Keratinocyte (primary cell): ENCODE results near the gene LAPTM5. TPM values are rescaled to one million over a fixed set of nuclear protein-coding genes. Genes with fewer than 3 reads are reported as not detected.
A peak's percentile ranks its signal among the peaks of the same experiment; 100 is the strongest.

ENCODE experiments used
- DNase-seq: peaks from one replicate; pipeline ENCODE4 v3.0.0-alpha.2; 2011; ENCODE audit warnings: low read depth, missing footprints, low spot score
- FAIRE-seq: peaks from 2 replicates; lab custom pipeline; 2011; peaks lifted over from hg19 to GRCh38; lab: Jason Lieb, UNC
- H2AFZ ChIP-seq: 2 replicates; pipeline ENCODE4 v1.6.0; 2012; ENCODE audit warnings: low read length, control low read depth, inconsistent platforms; ENCODE audit not compliant: control insufficient read depth
- H3K27ac ChIP-seq: 2 replicates; pipeline ENCODE4 v1.5.1; 2011; ENCODE audit warnings: low read length; ENCODE audit not compliant: control insufficient read depth, insufficient read depth
- H3K27me3 ChIP-seq: 3 replicates; pipeline ENCODE4 v1.6.0; 2011; ENCODE audit warnings: low read length; ENCODE audit not compliant: control insufficient read depth, insufficient read depth; ENCODE audit errors: extremely low read depth
- H3K36me3 ChIP-seq, 2 experiments: 2 replicates in 1 of 2; 3 replicates in 1 of 2; pipeline ENCODE4 v1.5.1; 2011; ENCODE audit warnings: low read length in 2 of 2, mild to moderate bottlenecking in 1 of 2; ENCODE audit not compliant: control insufficient read depth in 2 of 2, insufficient read depth in 2 of 2; ENCODE audit errors: extremely low read depth in 1 of 2
- H3K4me1 ChIP-seq: 3 replicates; pipeline ENCODE4 v1.5.1; 2011; ENCODE audit warnings: low read length; ENCODE audit not compliant: control insufficient read depth, insufficient read depth; ENCODE audit errors: extremely low read depth
- H3K4me2 ChIP-seq: 3 replicates; pipeline ENCODE4 v1.6.0; 2011; ENCODE audit warnings: low read depth, low read length; ENCODE audit not compliant: control insufficient read depth, insufficient read depth; ENCODE audit errors: extremely low read depth
- H3K4me3 ChIP-seq, 3 experiments: fragments of 200-600 bp in 1 of 3; sonication (generic) in 1 of 3; 2 replicates in 2 of 3; 3 replicates in 1 of 3; pipeline ENCODE4 v1.5.1; 2011 to 2016; ENCODE audit warnings: low read length in 3 of 3, mild to moderate bottlenecking in 3 of 3, control low read depth in 2 of 3, inconsistent platforms in 1 of 3, low read depth in 1 of 3, mixed read lengths in 1 of 3, mixed run types in 1 of 3, moderate library complexity in 1 of 3; ENCODE audit not compliant: control insufficient read depth in 2 of 3, insufficient read depth in 2 of 3; ENCODE audit errors: extremely low read depth in 1 of 3
- H3K79me2 ChIP-seq: 2 replicates; pipeline ENCODE4 v1.6.0; 2012; ENCODE audit warnings: low read length; ENCODE audit not compliant: control insufficient read depth, insufficient read depth
- H3K9ac ChIP-seq: 3 replicates; pipeline ENCODE4 v1.6.0; 2011; ENCODE audit warnings: low read length; ENCODE audit not compliant: control insufficient read depth, insufficient read depth; ENCODE audit errors: extremely low read depth
- H3K9me1 ChIP-seq: 3 replicates; pipeline ENCODE4 v1.6.0; 2011; ENCODE audit warnings: low read length; ENCODE audit not compliant: control insufficient read depth, insufficient read depth; ENCODE audit errors: extremely low read depth
- H3K9me3 ChIP-seq: 2 replicates; pipeline ENCODE4 v1.5.1; 2012; ENCODE audit warnings: low read depth, low read length; ENCODE audit not compliant: control insufficient read depth
- H4K20me1 ChIP-seq: 3 replicates; pipeline ENCODE4 v1.6.0; 2011; ENCODE audit warnings: low read length; ENCODE audit not compliant: control insufficient read depth, insufficient read depth; ENCODE audit errors: extremely low read depth
- CTCF ChIP-seq, 3 experiments: IDR thresholded peaks in 1 of 3; conservative IDR thresholded peaks in 1 of 3; optimal IDR thresholded peaks in 1 of 3; 2 replicates in 2 of 3; 3 replicates in 1 of 3; pipeline versions ENCODE3 to v1.5.1; 2011; ENCODE audit warnings: low read length in 3 of 3, mild to moderate bottlenecking in 3 of 3, moderate library complexity in 2 of 3, control low read depth in 1 of 3, inconsistent platforms in 1 of 3; ENCODE audit not compliant: insufficient read depth in 2 of 3; ENCODE audit errors: extremely low read depth in 1 of 3
- EZH2 ChIP-seq: IDR thresholded peaks from one replicate; pipeline ENCODE4 v1.6.1; 2012; ENCODE audit warnings: inconsistent platforms, mild to moderate bottlenecking, low read length, moderate library complexity
- dilution Hi-C: fragments of 300-500 bp; cut with MboI; formaldehyde crosslinking; loops from one replicate; pipeline ENCODE4 v1.7.0; 2020; ENCODE audit warnings: low sequenced_read_pairs; ENCODE audit not compliant: extremely low pct_ligation_motif_present
- polyA plus RNA-seq, 5 experiments: library from polyadenylated mRNA; depleted of rRNA in 3 of 5; stranded (reverse) in 3 of 5; stranded (forward) in 1 of 5; unstranded in 1 of 5; fragments of >200 nt; gene quantifications; 1 replicate in 1 of 5; 2 replicates in 3 of 5; 3 replicates in 1 of 5; pipeline versions ENCODE4 v1.2.1 to v1.2.3, GENCODE V29; 2011 to 2012; ENCODE audit warnings: missing spikeins in 2 of 5, low read depth in 1 of 5, low replicate concordance in 1 of 5

Gene LAPTM5
- polyA plus RNA-seq, 1 donor (not counting 4 experiments of a cell fraction or from before 2014, with no cell fraction given), result 0.18 TPM

GRCh38 chr1:30789388-30790255, 32.0 kb upstream of the LAPTM5 start:
- FAIRE-seq (no peak), DNase-seq (no peak)
- Histone ChIP-seq H3K36me3 (no peaks in the 10 kb centered on the region), H3K79me2 (no peaks in the 10 kb centered on the region), H3K4me3 (no peak overlapping the region), H3K27ac (no peak overlapping the region), H3K4me2 (no peak overlapping the region), H4K20me1 (no peaks in the 10 kb centered on the region), H3K9ac (no peak overlapping the region), H3K27me3 (peaks cover 11% of the 10 kb centered on the region), H3K9me1 (no peaks in the 10 kb centered on the region), H2AFZ (no peak overlapping the region), H3K4me1 (peaks cover 19% of the 10 kb centered on the region), H3K9me3 (no peaks in the 10 kb centered on the region)
- TF ChIP-seq CTCF (optimal IDR thresholded peaks at IDR 0.05 in 1 of 3, IDR thresholded peaks at IDR 0.05 in 1 of 3, conservative IDR thresholded peaks at IDR 0.05 in 1 of 3; ENCODE audit: extremely low read depth in 1 of 3, insufficient read depth in 2 of 3, low read length in 3 of 3) (no peak), EZH2 (no peak)
- dilution Hi-C loops, result no loop called here

GRCh38 chr1:30788580-30789387, 31.2 kb upstream of the LAPTM5 start:
- no peak overlapping the region for H3K4me3 ChIP-seq
- H3K9me1 ChIP-seq, result no peaks in the 10 kb centered on the region
- no peak overlapping the region for H3K9ac ChIP-seq
- H3K27ac ChIP-seq, result peak overlapping the region; percentile 11
- no peaks in the 10 kb centered on the region for H3K36me3 ChIP-seq
- no peaks in the 10 kb centered on the region for H3K9me3 ChIP-seq
- FAIRE-seq, result peak; percentile 83
- H3K4me1 ChIP-seq, result peaks cover 19% of the 10 kb centered on the region
- TF ChIP-seq CTCF (optimal IDR thresholded peaks at IDR 0.05 in 1 of 3, IDR thresholded peaks at IDR 0.05 in 1 of 3, conservative IDR thresholded peaks at IDR 0.05 in 1 of 3; ENCODE audit: extremely low read depth in 1 of 3, insufficient read depth in 2 of 3, low read length in 3 of 3) (peak in 1 of 3 experiments; percentile 9), EZH2 (no peak)
- H2AFZ ChIP-seq, result no peak overlapping the region
- no peak for DNase-seq
- dilution Hi-C loops, result no loop called here
- no peaks in the 10 kb centered on the region for H4K20me1 ChIP-seq
- H3K4me2 ChIP-seq, result peak overlapping the region; percentile 33
- no peaks in the 10 kb centered on the region for H3K79me2 ChIP-seq
- H3K27me3 ChIP-seq, result peaks cover 11% of the 10 kb centered on the region
